Measurements from ENCODE around the gene PAWR. TPM values are rescaled to one million over a fixed set of nuclear protein-coding genes. Genes with fewer than 3 reads are reported as not detected.

Gene PAWR
- total and polyA plus RNA-seq, 2 of the 13 experiments (the other 11 are each of a cell fraction or from before 2014, with no cell fraction given): 29.1 to 36.1 TPM

DNA sequence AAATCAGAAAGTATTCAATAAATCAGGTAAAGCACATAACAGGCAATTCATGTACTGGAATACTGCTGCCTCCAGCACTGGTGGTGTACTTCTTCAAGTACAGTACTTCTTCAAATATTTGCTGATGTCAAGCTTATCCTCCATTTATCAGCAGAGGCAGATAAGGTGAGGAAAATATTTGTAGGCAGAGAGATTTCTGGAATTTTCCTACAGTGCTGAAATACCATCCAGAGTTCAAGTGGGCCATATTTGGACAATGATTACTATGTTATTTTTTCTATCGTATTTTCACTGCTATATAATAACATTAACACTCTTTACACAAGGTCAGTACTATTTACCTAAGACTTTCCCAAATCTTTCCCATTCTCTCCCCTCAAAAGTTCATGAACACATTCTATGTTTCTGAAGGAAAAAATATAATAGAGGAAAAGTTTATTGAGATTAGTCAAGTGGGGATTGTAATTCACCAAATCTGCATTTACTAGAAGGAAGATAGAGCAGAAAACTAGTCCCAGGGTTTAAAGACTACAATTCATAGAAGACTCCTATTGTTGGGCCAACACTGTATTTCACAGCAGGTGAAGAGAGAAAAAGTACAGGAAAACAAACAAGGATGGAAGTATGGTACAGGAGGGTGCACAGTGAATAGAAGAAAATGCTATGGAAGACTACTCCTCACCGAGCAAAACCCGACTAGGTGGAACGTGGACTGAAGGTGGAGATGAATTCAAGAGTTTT lies 141.1 kb downstream of the PAWR start (continued):
- TF ChIP-seq ZBTB10 (CRISPR knock-in tag; IDR thresholded peaks at IDR 0.05; ENCODE audit: borderline replicate concordance) (no peak), ZNF589 (CRISPR knock-in tag; conservative IDR thresholded peaks at IDR 0.05) (no peak), MATR3 (CRISPR knock-in tag; IDR thresholded peaks at IDR 0.05) (no peak), RARG (CRISPR knock-in tag; IDR thresholded peaks at IDR 0.05; ENCODE audit: low read depth) (no peak), ZBTB2 (CRISPR knock-in tag; IDR thresholded peaks at IDR 0.05; ENCODE audit: low read depth) (no peak), ZNF782 (CRISPR knock-in tag; IDR thresholded peaks at IDR 0.05; ENCODE audit: borderline replicate concordance) (no peak), FOXJ3 (CRISPR knock-in tag; IDR thresholded peaks at IDR 0.05; ENCODE audit: borderline replicate concordance) (peak; percentile 78; the same call in 1 of the 2 replicates), CENPT (CRISPR knock-in tag; IDR thresholded peaks at IDR 0.05; ENCODE audit: low read depth) (no peak), TBL1XR1 (IDR thresholded peaks at IDR 0.05; ENCODE audit: borderline replicate concordance, low read length, partially characterized antibody) (no peak), SP4 (CRISPR knock-in tag; IDR thresholded peaks at IDR 0.05) (no peak), PCBP2 (optimal IDR thresholded peaks at IDR 0.05; ENCODE audit: low read depth, low read length, poor library complexity, severe bottlenecking) (no peak), ZBTB33 (CRISPR knock-in tag; IDR thresholded peaks at IDR 0.05) (no peak), ZBTB21 (CRISPR knock-in tag; IDR thresholded peaks at IDR 0.05) (no peak), SOX6 (IDR thresholded peaks at IDR 0.05) (no peak), SOX6 (CRISPR knock-in tag; IDR thresholded peaks at IDR 0.05) (peak; percentile 90), JUNB (CRISPR knock-in tag; IDR thresholded peaks at IDR 0.05; ENCODE audit: borderline replicate concordance) (0 out of 2 replicates have a peak, but pooled peaks have one; percentile 17), ZNF224 (CRISPR knock-in tag; IDR thresholded peaks at IDR 0.05) (no peak), SETDB1 (CRISPR knock-in tag; IDR thresholded peaks at IDR 0.05; ENCODE audit: borderline replicate concordance) (no peak)
- TF ChIP-seq, protein P1, sequence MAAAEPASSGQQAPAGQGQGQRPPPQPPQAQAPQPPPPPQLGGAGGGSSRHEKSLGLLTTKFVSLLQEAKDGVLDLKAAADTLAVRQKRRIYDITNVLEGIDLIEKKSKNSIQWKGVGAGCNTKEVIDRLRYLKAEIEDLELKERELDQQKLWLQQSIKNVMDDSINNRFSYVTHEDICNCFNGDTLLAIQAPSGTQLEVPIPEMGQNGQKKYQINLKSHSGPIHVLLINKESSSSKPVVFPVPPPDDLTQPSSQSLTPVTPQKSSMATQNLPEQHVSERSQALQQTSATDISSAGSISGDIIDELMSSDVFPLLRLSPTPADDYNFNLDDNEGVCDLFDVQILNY (CRISPR knock-in tag; conservative IDR thresholded peaks at IDR 0.05): no peak
- TF ChIP-seq, protein P2, sequence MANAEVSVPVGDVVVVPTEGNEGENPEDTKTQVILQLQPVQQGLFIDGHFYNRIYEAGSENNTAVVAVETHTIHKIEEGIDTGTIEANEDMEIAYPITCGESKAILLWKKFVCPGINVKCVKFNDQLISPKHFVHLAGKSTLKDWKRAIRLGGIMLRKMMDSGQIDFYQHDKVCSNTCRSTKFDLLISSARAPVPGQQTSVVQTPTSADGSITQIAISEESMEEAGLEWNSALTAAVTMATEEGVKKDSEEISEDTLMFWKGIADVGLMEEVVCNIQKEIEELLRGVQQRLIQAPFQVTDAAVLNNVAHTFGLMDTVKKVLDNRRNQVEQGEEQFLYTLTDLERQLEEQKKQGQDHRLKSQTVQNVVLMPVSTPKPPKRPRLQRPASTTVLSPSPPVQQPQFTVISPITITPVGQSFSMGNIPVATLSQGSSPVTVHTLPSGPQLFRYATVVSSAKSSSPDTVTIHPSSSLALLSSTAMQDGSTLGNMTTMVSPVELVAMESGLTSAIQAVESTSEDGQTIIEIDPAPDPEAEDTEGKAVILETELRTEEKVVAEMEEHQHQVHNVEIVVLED (CRISPR knock-in tag; IDR thresholded peaks at IDR 0.05; ENCODE audit: borderline replicate concordance): no peak
